T-helper 2 cell treated with Interferon-gamma antibody and Interleukin-4, amounts not matched to agents 5 μg/mL and 100 μg/mL, for 36 hours (primary cell): Measurements from ENCODE around the gene IFNA4.

Source experiments
- DNase-seq: peaks from one replicate; pipeline ENCODE4 v3.0.0; 2021; ENCODE audit warnings: low spot score
- H3K27ac Mint-ChIP-seq: one replicate; pipeline ENCODE4 v1.8.0; 2021; ENCODE audit warnings: mild to moderate bottlenecking, mixed read lengths
- H3K27me3 Mint-ChIP-seq: one replicate; pipeline ENCODE4 v1.8.0; 2021; ENCODE audit warnings: low read depth, mixed read lengths
- H3K36me3 Mint-ChIP-seq: one replicate; pipeline ENCODE4 v1.8.0; 2021; ENCODE audit warnings: low read depth, mixed read lengths
- H3K4me1 Mint-ChIP-seq: one replicate; pipeline ENCODE4 v1.8.0; 2021; ENCODE audit warnings: low read depth, mixed read lengths
- H3K4me3 Mint-ChIP-seq: one replicate; pipeline ENCODE4 v1.8.0; 2022; ENCODE audit warnings: mild to moderate bottlenecking, moderate library complexity, mixed read lengths
- H3K9me3 Mint-ChIP-seq: one replicate; pipeline ENCODE4 v1.8.0; 2021; ENCODE audit warnings: mixed read lengths

The IFNA4 gene

GRCh38 chr9:21137020-21137419 is 50.4 kb downstream of the IFNA4 start:
- no peak for DNase-seq
- Mint-ChIP-seq H3K4me1 (peaks cover 9% of the 10 kb centered on the region), H3K9me3 (no peaks in the 10 kb centered on the region), H3K36me3 (no peaks in the 10 kb centered on the region), H3K27ac (no peak overlapping the region), H3K27me3 (peaks cover 33% of the 10 kb centered on the region), H3K4me3 (no peak overlapping the region)
